PC-9 (cell line): ENCODE measurements around the gene HLA-DRA. TPM values are rescaled to one million over a fixed set of nuclear protein-coding genes. Genes with fewer than 3 reads are reported as not detected.

ENCODE experiments used
- BruUV-seq: library from RNA; stranded (reverse); fragments of 400-500 nt; replicated peaks from 2 replicates; lab custom pipeline; 2021; lab: Mats Ljungman, UMichigan
- CTCF ChIA-PET: fragments of 300-600 bp; sonication (Branson Sonifier 250); formaldehyde crosslinking; loops from one replicate; lab custom pipeline; 2022; ENCODE audit warnings: antibody characterized with exemption; lab: Charles Lee
- POLR2A ChIA-PET: fragments of 300-600 bp; sonication (Branson Sonifier 250); formaldehyde crosslinking; loops from one replicate; lab custom pipeline; 2022; ENCODE audit warnings: antibody characterized with exemption; ENCODE audit not compliant: unreplicated experiment; lab: Charles Lee
- DNase-seq, 2 experiments: peaks; one replicate each; pipeline versions ENCODE4 v3.0.0 to v3.0.0-alpha.2; 2015 to 2022; ENCODE audit warnings: mixed read lengths in 1 of 2
- H2AFZ ChIP-seq: fragments of 200-600 bp; sonication (generic); 2 replicates; pipeline ENCODE4 v1.8.1; 2017; ENCODE audit warnings: antibody characterized with exemption
- H3F3A ChIP-seq: fragments of 200-600 bp; sonication (generic); 2 replicates; pipeline ENCODE4 v1.8.1; 2017; ENCODE audit warnings: antibody characterized with exemption, mild to moderate bottlenecking, low read depth; ENCODE audit not compliant: insufficient read depth
- H3K27ac ChIP-seq: fragments of 200-600 bp; sonication (generic); 2 replicates; pipeline ENCODE4 v1.6.1; 2016; ENCODE audit warnings: mixed run types
- H3K27me3 ChIP-seq: fragments of 200-600 bp; sonication (generic); 2 replicates; pipeline ENCODE4 v1.6.1; 2016; ENCODE audit warnings: low read depth, mixed run types; ENCODE audit not compliant: insufficient read depth
- H3K36me3 ChIP-seq: fragments of 200-600 bp; sonication (generic); 2 replicates; pipeline ENCODE4 v1.6.1; 2016; ENCODE audit warnings: low read depth, mixed run types
- H3K4me1 ChIP-seq: fragments of 200-600 bp; sonication (generic); replicated peaks from 2 replicates; pipeline ENCODE4 v1.6.1; 2016; ENCODE audit warnings: mixed run types; ENCODE audit not compliant: insufficient read depth
- H3K4me2 ChIP-seq: fragments of 200-600 bp; sonication (generic); 2 replicates; pipeline ENCODE4 v1.6.1; 2017; ENCODE audit warnings: mixed run types
- H3K4me3 ChIP-seq: fragments of 200-600 bp; sonication (generic); 2 replicates; pipeline ENCODE4 v1.6.1; 2016; ENCODE audit warnings: mixed run types
- H3K79me2 ChIP-seq: fragments of 200-600 bp; sonication (generic); 2 replicates; pipeline ENCODE4 v1.6.1; 2017; ENCODE audit warnings: low read depth, mixed run types
- H3K9me2 ChIP-seq: fragments of 200-600 bp; sonication (generic); 2 replicates; pipeline ENCODE4 v1.8.1; 2017; ENCODE audit warnings: mild to moderate bottlenecking; ENCODE audit not compliant: insufficient read depth
- H3K9me3 ChIP-seq: fragments of 200-600 bp; sonication (generic); 2 replicates; pipeline ENCODE4 v1.8.1; 2016; ENCODE audit warnings: low read depth; ENCODE audit not compliant: insufficient read depth
- H4K20me1 ChIP-seq: fragments of 200-600 bp; sonication (generic); 2 replicates; pipeline ENCODE4 v1.8.1; 2017; ENCODE audit not compliant: insufficient read depth
- EZH2 ChIP-seq: fragments of 200-600 bp; sonication (generic); IDR thresholded peaks from 2 replicates; pipeline ENCODE4 v1.8.0; 2017; ENCODE audit warnings: antibody characterized with exemption, low read depth
- intact Hi-C: fragments of 100-400 bp; cut with micrococcal nuclease; formaldehyde crosslinking; loops from one replicate; pipeline ENCODE4 v1.10.0; 2022; ENCODE audit not compliant: unreplicated experiment
- total RNA-seq: library from RNA; stranded (reverse); gene quantifications from 2 replicates; pipeline ENCODE4 v1.2.3, GENCODE V29; 2021
- TF ChIP-seq, protein P1 (sequence below): fragments of 200-600 bp; sonication (generic); conservative IDR thresholded peaks from 2 replicates; pipeline ENCODE4 v1.6.1; 2017; ENCODE audit warnings: mixed run types, antibody characterized with exemption, mild to moderate bottlenecking, moderate library complexity

The HLA-DRA gene
- total RNA-seq, 1 experiment from 2014 or later, result not detected

DNA sequence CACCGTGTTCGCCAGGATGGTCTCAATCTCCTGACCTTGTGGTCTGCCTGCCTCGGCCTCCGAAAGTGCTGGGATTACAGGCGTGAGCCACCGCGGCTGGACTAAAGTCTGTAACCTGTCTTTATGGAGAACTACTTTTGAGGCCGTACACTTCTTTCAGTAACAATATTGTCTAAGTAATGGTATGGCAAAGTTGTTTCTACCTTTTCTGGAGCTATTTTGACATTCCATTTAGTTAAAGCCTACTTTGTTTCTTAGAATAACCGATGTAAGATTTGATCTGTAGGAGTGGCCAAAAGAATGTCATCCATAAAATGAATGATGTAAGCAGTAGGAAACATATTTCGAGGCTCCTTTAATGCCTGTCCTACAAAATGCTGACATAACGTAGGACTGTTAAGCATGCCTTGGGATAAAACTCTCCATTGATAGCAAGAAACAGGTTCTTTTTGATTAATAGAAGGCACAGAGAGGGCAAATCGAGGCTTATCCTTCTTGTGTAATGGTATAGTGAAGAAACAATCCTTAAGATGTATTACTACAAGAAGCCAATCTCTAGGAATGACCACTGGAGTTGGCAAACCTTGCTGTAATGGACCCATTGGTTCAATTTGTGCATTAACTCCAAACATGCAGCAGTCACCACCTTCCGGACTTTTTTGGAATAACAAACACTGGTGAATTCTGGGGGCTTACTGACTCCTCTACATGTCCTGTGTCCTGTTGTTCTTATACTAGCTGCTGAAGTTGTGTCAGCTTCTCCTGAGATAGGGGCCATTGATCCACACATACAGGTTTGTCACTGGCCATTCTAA lies 35.9 kb downstream of the HLA-DRA start:
- H3K79me2 ChIP-seq, result no peaks in the 10 kb centered on the region
- H4K20me1 ChIP-seq, result no peaks in the 10 kb centered on the region
- H3K4me3 ChIP-seq, result no peak overlapping the region
- no peaks in the 10 kb centered on the region for H3K9me3 ChIP-seq
- no peak overlapping the region for H2AFZ ChIP-seq
- DNase-seq, result no peak
- H3K27me3 ChIP-seq, result peaks cover 8% of the 10 kb centered on the region; the same call in 1 of the 2 replicates
- no peaks in the 10 kb centered on the region for H3K9me2 ChIP-seq
- no peaks in the 10 kb centered on the region for H3F3A ChIP-seq
- no peak overlapping the region for H3K4me2 ChIP-seq
- POLR2A ChIA-PET, result no interaction called here
- no TSS peak for BruUV-seq
- no peaks in the 10 kb centered on the region for H3K4me1 ChIP-seq
- no peak overlapping the region for H3K27ac ChIP-seq
- intact Hi-C loops, result no loop called here
- CTCF ChIA-PET, result no interaction called here
- H3K36me3 ChIP-seq, result no peaks in the 10 kb centered on the region
- no peak for TF ChIP-seq EZH2
- TF ChIP-seq, protein P1, sequence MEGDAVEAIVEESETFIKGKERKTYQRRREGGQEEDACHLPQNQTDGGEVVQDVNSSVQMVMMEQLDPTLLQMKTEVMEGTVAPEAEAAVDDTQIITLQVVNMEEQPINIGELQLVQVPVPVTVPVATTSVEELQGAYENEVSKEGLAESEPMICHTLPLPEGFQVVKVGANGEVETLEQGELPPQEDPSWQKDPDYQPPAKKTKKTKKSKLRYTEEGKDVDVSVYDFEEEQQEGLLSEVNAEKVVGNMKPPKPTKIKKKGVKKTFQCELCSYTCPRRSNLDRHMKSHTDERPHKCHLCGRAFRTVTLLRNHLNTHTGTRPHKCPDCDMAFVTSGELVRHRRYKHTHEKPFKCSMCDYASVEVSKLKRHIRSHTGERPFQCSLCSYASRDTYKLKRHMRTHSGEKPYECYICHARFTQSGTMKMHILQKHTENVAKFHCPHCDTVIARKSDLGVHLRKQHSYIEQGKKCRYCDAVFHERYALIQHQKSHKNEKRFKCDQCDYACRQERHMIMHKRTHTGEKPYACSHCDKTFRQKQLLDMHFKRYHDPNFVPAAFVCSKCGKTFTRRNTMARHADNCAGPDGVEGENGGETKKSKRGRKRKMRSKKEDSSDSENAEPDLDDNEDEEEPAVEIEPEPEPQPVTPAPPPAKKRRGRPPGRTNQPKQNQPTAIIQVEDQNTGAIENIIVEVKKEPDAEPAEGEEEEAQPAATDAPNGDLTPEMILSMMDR, result no peak

DNA sequence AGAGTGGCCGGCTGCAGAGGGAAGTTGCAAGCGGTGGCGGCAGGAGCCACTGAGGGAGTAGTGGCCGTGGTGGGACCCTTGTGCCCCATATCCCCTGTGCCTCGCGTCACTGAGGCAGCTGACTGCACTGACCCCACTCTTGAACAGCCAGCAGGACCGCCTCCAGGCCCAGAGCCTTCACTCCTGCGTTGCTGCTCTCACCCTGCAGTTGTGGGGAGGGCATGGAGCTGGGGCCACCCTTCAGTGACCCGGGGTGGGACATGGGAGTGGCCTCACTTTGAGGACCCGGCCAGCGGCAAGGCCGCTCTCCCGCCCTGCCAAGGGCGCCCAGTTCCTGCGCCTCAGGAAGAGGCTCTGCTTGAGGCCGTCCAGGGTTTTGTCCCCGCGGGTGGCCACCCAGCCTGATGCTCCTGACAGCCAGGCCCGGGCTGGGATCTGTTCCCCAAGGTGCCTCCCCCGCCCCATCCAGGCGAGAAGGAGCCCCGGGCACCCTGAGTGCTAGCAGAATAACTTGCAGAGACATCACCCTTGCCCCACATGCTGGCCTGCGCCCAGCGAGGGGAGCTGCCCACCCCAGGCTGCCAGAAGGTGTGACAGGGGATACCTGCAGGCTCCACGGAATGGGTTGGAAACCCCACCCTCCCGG lies 44.4 kb downstream of the HLA-DRA start:
- Histone ChIP-seq H3K4me1 (no peaks in the 10 kb centered on the region), H3K27ac (no peak overlapping the region), H3F3A (no peaks in the 10 kb centered on the region), H3K9me2 (no peaks in the 10 kb centered on the region), H3K9me3 (no peaks in the 10 kb centered on the region), H2AFZ (no peak overlapping the region), H3K4me3 (no peak overlapping the region), H3K79me2 (no peaks in the 10 kb centered on the region), H3K4me2 (no peak overlapping the region), H4K20me1 (no peaks in the 10 kb centered on the region), H3K27me3 (peaks cover 6% of the 10 kb centered on the region), H3K36me3 (no peaks in the 10 kb centered on the region)
- TF ChIP-seq, protein P1, result no peak
- TF ChIP-seq EZH2, result no peak
- no TSS peak for BruUV-seq
- ChIA-PET POLR2A (no interaction called here), CTCF (no interaction called here)
- DNase-seq, result no peak
- intact Hi-C loops, result no loop called here

DNA sequence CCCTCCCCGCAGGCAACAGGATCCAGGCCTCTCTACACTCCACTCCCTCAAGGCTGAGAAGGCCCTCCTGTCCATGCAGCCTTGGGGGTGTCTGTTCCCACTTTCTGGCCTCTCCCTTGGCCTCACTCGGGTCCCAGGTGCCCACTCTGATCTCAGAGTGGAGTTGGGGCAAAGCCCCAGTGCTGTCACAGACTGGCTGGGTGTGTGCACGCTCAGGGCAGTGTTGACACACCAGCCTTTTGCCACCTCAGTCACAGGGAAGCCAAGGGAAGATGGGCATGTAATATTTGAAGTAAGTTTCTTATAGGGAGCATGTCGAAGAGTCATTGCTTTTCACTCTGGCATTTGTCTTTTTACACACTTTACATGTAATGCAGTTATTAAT lies 44.9 kb downstream of the HLA-DRA start:
- no peak for DNase-seq
- Histone ChIP-seq H3K9me3 (no peaks in the 10 kb centered on the region), H2AFZ (no peak overlapping the region), H3K4me2 (no peak overlapping the region), H3K4me3 (no peak overlapping the region), H3K27me3 (peaks cover 6% of the 10 kb centered on the region), H3F3A (no peaks in the 10 kb centered on the region), H3K27ac (no peak overlapping the region), H3K79me2 (no peaks in the 10 kb centered on the region), H3K36me3 (no peaks in the 10 kb centered on the region), H3K9me2 (no peaks in the 10 kb centered on the region), H4K20me1 (no peaks in the 10 kb centered on the region), H3K4me1 (no peaks in the 10 kb centered on the region)
- POLR2A ChIA-PET, result no interaction called here
- TF ChIP-seq, protein P1, result no peak
- CTCF ChIA-PET, result no interaction called here
- BruUV-seq, result no TSS peak
- intact Hi-C loops, result no loop called here
